ENCODE results near the gene TUBE1.

Gene TUBE1

GRCh38 chr6:112041535-112041934 lies 45.7 kb downstream of the TUBE1 start:
- Histone ChIP-seq H3K4me3 (no peak overlapping the region), H3K9ac (no peak overlapping the region), H3K4me1 (peaks cover 0 to 25% (median 7%) of the 10 kb centered on the region in 10 experiments; a peak in 11 of 20 replicates), H3K4me2 (peak overlapping the region in 4 of 11 experiments; percentile 38 to 66 (median 48); a peak in 5 of 22 replicates), H3K36me3 (no peaks in the 10 kb centered on the region), H4K20me1 (no peaks in the 10 kb centered on the region), H3K9me3 (replicated peaks in 1 of 11) (no peaks in the 10 kb centered on the region), H3K27me3 (no peaks in the 10 kb centered on the region), H3K27ac (no peak overlapping the region)
- TF ChIP-seq Cebpa-rat (IDR thresholded peaks at IDR 0.05): no peak

GRCh38 chr6:112040956-112041355 lies 46.3 kb downstream of the TUBE1 start:
- TF ChIP-seq Cebpa-rat (IDR thresholded peaks at IDR 0.05): no peak
- no peak overlapping the region for H3K9ac ChIP-seq
- H3K9me3 ChIP-seq (replicated peaks in 1 of 11): no peaks in the 10 kb centered on the region
- no peak overlapping the region for H3K27ac ChIP-seq
- no peaks in the 10 kb centered on the region for H4K20me1 ChIP-seq
- peaks cover 0 to 25% (median 7%) of the 10 kb centered on the region in 10 experiments; a peak in 11 of 20 replicates for H3K4me1 ChIP-seq
- H3K4me2 ChIP-seq: peak overlapping the region in 5 of 11 experiments; percentile 38 to 66 (median 41); a peak in 9 of 22 replicates
- H3K4me3 ChIP-seq: no peak overlapping the region
- H3K36me3 ChIP-seq: no peaks in the 10 kb centered on the region
- no peaks in the 10 kb centered on the region for H3K27me3 ChIP-seq

GRCh38 chr6:112039431-112039770 lies 47.9 kb downstream of the TUBE1 start:
- TF ChIP-seq Cebpa-rat (IDR thresholded peaks at IDR 0.05): no peak
- Histone ChIP-seq H3K27ac (no peak overlapping the region), H3K4me1 (peaks cover 0 to 25% (median 9%) of the 10 kb centered on the region in 10 experiments; a peak in 12 of 20 replicates), H3K27me3 (no peaks in the 10 kb centered on the region), H3K4me3 (no peak overlapping the region), H3K9ac (no peak overlapping the region), H3K9me3 (replicated peaks in 1 of 11) (no peaks in the 10 kb centered on the region), H3K36me3 (no peaks in the 10 kb centered on the region), H3K4me2 (no peak overlapping the region), H4K20me1 (no peaks in the 10 kb centered on the region)

- H3K27me3 ChIP-seq: no peaks in the 10 kb centered on the region
- TF ChIP-seq Cebpa-rat (IDR thresholded peaks at IDR 0.05): no peak
- no peak overlapping the region for H3K4me3 ChIP-seq
- H3K27ac ChIP-seq: no peak overlapping the region
- H4K20me1 ChIP-seq: no peaks in the 10 kb centered on the region
- no peak overlapping the region for H3K4me2 ChIP-seq
- no peak overlapping the region for H3K9ac ChIP-seq
- H3K9me3 ChIP-seq (replicated peaks in 1 of 11): no peaks in the 10 kb centered on the region
- H3K36me3 ChIP-seq: no peaks in the 10 kb centered on the region
- H3K4me1 ChIP-seq: peaks cover 0 to 25% (median 9%) of the 10 kb centered on the region in 10 experiments; a peak in 12 of 20 replicates
Measured at GRCh38 chr6:112038756-112039430, 48.4 kb downstream of the TUBE1 start.

- no peak overlapping the region for H3K9ac ChIP-seq
- H3K27me3 ChIP-seq: no peaks in the 10 kb centered on the region
- H3K4me2 ChIP-seq: no peak overlapping the region
- no peaks in the 10 kb centered on the region for H4K20me1 ChIP-seq
- no peak for TF ChIP-seq Cebpa-rat (IDR thresholded peaks at IDR 0.05)
- no peak overlapping the region for H3K27ac ChIP-seq
- H3K4me3 ChIP-seq: no peak overlapping the region
- peaks cover 0 to 25% (median 9%) of the 10 kb centered on the region in 10 experiments; a peak in 12 of 20 replicates for H3K4me1 ChIP-seq
- H3K9me3 ChIP-seq (replicated peaks in 1 of 11): no peaks in the 10 kb centered on the region
- no peaks in the 10 kb centered on the region for H3K36me3 ChIP-seq
Measured at GRCh38 chr6:112038268-112038667, 49.0 kb downstream of the TUBE1 start.

GRCh38 chr6:112037783-112038216 lies 49.5 kb downstream of the TUBE1 start:
- no peak overlapping the region for H3K4me3 ChIP-seq
- H4K20me1 ChIP-seq: no peaks in the 10 kb centered on the region
- peak overlapping the region in 1 of 11 experiments; percentile 9; a peak in 1 of 22 replicates for H3K4me2 ChIP-seq
- no peaks in the 10 kb centered on the region for H3K27me3 ChIP-seq
- H3K36me3 ChIP-seq: no peaks in the 10 kb centered on the region
- no peaks in the 10 kb centered on the region for H3K9me3 ChIP-seq (replicated peaks in 1 of 11)
- no peak for TF ChIP-seq Cebpa-rat (IDR thresholded peaks at IDR 0.05)
- H3K4me1 ChIP-seq: peaks cover 0 to 25% (median 8%) of the 10 kb centered on the region in 10 experiments; a peak in 12 of 20 replicates
- H3K27ac ChIP-seq: no peak overlapping the region
- H3K9ac ChIP-seq: no peak overlapping the region

- H3K9ac ChIP-seq: no peak overlapping the region
- H3K27me3 ChIP-seq: no peaks in the 10 kb centered on the region
- H3K27ac ChIP-seq: no peak overlapping the region
- no peaks in the 10 kb centered on the region for H4K20me1 ChIP-seq
- H3K4me2 ChIP-seq: no peak overlapping the region
- no peak for TF ChIP-seq Cebpa-rat (IDR thresholded peaks at IDR 0.05)
- H3K9me3 ChIP-seq (replicated peaks in 1 of 11): no peaks in the 10 kb centered on the region
- H3K36me3 ChIP-seq: no peaks in the 10 kb centered on the region
- H3K4me1 ChIP-seq: peaks cover 0 to 18% (median 3%) of the 10 kb centered on the region in 10 experiments; a peak in 10 of 20 replicates
- no peak overlapping the region for H3K4me3 ChIP-seq
Measured at GRCh38 chr6:112036088-112036637, 51.1 kb downstream of the TUBE1 start.

- Histone ChIP-seq H3K4me1 (peaks cover 0 to 8% (median 0%) of the 10 kb centered on the region in 10 experiments; a peak in 4 of 20 replicates), H3K9ac (no peak overlapping the region), H3K4me2 (no peak overlapping the region), H4K20me1 (no peaks in the 10 kb centered on the region), H3K9me3 (replicated peaks in 1 of 11) (no peaks in the 10 kb centered on the region), H3K27me3 (no peaks in the 10 kb centered on the region), H3K36me3 (no peaks in the 10 kb centered on the region), H3K27ac (no peak overlapping the region), H3K4me3 (no peak overlapping the region)
- no peak for TF ChIP-seq Cebpa-rat (IDR thresholded peaks at IDR 0.05)
Measured at GRCh38 chr6:112034616-112034995, 52.7 kb downstream of the TUBE1 start.

GRCh38 chr6:112033791-112034615 lies 53.3 kb downstream of the TUBE1 start:
- H3K9ac ChIP-seq: no peak overlapping the region
- H3K4me2 ChIP-seq: no peak overlapping the region
- H3K9me3 ChIP-seq (replicated peaks in 1 of 11): no peaks in the 10 kb centered on the region
- no peaks in the 10 kb centered on the region for H3K27me3 ChIP-seq
- H3K36me3 ChIP-seq: no peaks in the 10 kb centered on the region
- H3K4me1 ChIP-seq: peaks cover 0 to 9% (median under 1%) of the 10 kb centered on the region in 10 experiments; a peak in 7 of 20 replicates
- TF ChIP-seq Cebpa-rat (IDR thresholded peaks at IDR 0.05): no peak
- H3K4me3 ChIP-seq: no peak overlapping the region
- no peaks in the 10 kb centered on the region for H4K20me1 ChIP-seq
- H3K27ac ChIP-seq: no peak overlapping the region

Data from BLaER1 treated with 17β-estradiol and CSF1 and Interleukin-3, amounts not matched to agents 10 nM and 100 nM (cell line).